Measurements from ENCODE around the gene CDKL4.
"Not testable (repeated sequence)": the region's sequence is repeated elsewhere in the genome, so short reads cannot be mapped to it uniquely, and the experiment has no call there.

CDKL4 gene

DNA sequence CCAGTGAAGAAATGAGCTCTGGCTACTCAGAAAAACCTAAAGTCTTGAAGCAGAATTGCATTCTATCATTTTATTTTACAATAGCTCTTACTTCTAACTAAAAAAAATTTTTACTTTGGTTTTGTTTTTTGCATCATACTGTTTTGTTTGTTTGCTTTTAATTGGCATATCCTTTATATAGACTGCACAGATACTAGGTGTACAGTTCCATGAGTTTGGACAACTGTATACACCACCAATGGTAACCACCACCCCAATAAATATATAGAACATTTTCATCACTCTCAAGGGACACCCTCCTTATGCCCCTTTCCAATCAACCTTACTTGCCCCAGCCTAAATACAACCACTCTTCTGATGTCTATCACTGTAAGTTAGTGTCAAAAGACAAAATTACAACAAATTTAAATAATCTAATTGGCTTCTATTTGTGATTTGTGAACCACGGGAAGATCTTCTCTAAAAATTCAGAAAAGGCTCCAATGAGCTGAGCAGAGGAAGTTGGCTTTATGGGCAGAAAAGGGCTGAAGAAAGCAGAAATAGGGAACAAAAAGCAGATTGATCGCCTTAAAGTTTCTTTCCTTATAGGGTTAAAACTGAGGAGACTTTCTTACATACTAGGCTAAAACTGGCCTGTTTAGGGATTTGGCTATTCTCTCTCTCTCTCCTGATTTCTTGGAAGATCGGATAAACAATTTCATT lies 100.7 kb downstream of the CDKL4 start:
- TF ChIP-seq, protein P1, sequence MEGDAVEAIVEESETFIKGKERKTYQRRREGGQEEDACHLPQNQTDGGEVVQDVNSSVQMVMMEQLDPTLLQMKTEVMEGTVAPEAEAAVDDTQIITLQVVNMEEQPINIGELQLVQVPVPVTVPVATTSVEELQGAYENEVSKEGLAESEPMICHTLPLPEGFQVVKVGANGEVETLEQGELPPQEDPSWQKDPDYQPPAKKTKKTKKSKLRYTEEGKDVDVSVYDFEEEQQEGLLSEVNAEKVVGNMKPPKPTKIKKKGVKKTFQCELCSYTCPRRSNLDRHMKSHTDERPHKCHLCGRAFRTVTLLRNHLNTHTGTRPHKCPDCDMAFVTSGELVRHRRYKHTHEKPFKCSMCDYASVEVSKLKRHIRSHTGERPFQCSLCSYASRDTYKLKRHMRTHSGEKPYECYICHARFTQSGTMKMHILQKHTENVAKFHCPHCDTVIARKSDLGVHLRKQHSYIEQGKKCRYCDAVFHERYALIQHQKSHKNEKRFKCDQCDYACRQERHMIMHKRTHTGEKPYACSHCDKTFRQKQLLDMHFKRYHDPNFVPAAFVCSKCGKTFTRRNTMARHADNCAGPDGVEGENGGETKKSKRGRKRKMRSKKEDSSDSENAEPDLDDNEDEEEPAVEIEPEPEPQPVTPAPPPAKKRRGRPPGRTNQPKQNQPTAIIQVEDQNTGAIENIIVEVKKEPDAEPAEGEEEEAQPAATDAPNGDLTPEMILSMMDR (IDR thresholded peaks at IDR 0.05; ENCODE audit: borderline replicate concordance, insufficient read depth, low read depth, low read length): no peak
- H3K4me3 ChIP-seq (ENCODE audit: low read depth, low read length): no peak overlapping the region

DNA sequence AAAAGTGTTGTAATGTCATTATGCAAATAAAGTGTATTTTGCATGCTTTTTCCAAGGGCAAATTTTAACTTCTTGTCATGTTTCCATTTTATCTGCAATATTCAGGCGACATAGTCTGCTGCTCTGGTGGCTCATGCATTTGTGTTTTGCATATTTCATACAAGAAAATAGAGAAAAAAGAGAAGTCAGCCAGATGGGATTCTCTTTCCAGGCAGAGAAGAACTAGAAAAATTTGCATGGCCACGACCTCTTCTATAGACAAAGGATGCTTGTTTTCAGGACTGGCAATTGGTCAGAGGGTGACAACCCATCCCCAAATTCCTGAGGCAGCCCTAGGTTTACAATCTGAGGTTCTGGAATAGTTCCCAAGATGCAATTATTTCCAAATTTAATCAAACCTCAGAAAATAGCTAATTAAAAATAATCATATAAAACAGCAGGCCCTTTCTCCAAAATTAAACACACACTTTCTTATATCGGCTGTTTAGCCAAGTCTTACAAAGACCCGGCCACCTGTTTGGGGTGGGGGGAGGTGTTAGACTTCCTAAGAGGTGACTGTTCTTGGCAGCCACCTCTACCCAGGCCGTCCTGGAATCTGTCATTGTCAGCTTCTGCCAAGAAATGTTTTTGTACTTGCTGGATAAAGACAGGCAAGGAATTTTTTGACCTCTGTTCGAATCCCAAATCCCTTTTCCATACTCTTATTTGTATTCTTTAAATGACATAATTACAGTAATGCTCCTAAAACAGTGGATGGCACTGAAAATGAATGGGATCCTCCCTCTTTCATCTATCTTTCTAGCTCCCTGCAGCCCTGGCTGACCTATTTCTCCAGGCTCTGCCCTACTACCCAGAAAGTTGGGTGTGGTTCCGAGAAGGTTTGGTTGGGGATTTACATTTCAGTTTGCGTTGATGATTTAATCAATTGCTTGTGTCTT lies 102.2 kb downstream of the CDKL4 start:
- TF ChIP-seq, protein P1 (IDR thresholded peaks at IDR 0.05; ENCODE audit: borderline replicate concordance, insufficient read depth, low read depth, low read length): no peak
- H3K4me3 ChIP-seq (ENCODE audit: low read depth, low read length): no peak overlapping the region

GRCh38 chr2:39140948-39141333 lies 102.8 kb downstream of the CDKL4 start:
- not testable (repeated sequence) for H3K4me3 ChIP-seq (ENCODE audit: low read depth, low read length)

DNA sequence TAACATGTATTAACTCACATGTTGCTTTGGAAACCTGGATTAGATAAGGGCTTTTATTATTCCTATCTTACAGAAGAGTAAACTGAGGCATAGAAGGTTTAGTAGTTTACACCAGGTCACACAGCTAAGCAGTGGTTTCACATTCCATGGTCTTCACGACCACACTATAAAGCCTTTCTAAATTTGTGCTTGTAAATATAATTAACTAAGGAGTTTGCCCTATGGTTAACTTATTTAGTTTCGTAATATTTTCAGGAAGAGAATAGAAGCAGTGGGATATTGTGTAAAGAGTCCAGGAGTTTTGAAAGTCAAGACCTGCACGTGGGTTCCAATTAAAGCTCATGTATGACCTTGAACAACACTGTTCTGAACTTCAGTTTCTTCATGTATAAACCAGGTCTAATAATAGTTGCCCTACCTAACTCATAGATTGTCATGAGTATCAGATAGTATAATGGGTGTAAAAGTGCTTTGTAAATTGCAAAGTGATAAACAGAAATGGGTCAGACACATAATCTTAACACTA lies 103.4 kb downstream of the CDKL4 start:
- no peak overlapping the region for H3K4me3 ChIP-seq (ENCODE audit: low read depth, low read length)
- TF ChIP-seq, protein P1 (IDR thresholded peaks at IDR 0.05; ENCODE audit: borderline replicate concordance, insufficient read depth, low read depth, low read length): no peak

DNA sequence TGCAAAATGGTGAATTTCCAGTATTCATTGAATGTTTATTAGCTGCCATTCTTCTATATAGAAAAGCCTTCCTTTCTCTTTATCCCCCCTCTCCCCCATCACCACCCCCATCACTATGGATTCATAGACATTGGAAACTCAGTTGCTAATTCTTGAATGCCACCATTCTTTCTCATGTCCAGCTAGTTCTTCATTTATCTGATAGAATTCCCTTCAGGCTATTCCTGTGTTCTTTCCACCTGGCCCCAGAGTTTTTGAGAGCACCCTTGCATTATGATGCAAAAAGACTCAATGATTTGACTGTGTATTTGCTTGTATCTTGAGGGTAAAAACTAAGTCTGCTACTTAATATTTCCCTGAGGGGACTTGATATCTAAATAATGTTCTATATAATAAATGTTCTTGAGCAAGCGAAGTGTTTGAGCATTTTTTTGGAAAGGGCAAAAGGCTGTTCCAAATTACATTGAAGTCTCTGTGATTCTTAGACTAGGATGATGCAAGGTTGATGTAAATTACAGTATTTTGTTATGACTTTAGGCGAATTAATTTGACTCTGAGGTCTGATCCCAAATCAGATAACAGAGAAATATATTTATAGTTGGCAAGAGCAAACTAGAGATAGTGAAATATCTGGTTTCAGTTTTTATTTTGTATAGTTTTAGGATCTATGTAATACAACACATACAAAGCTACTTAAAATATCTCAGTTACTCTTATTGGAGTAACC lies 104.1 kb downstream of the CDKL4 start:
- H3K4me3 ChIP-seq (ENCODE audit: low read depth, low read length): no peak overlapping the region
- TF ChIP-seq, protein P1 (IDR thresholded peaks at IDR 0.05; ENCODE audit: borderline replicate concordance, insufficient read depth, low read depth, low read length): no peak

- TF ChIP-seq, protein P1 (IDR thresholded peaks at IDR 0.05; ENCODE audit: borderline replicate concordance, insufficient read depth, low read depth, low read length): no peak
- H3K4me3 ChIP-seq (ENCODE audit: low read depth, low read length): no peak overlapping the region
Measured at GRCh38 chr2:39138837-39139211, 104.9 kb downstream of the CDKL4 start.

GRCh38 chr2:39138187-39138836 lies 105.5 kb downstream of the CDKL4 start:
- not testable (repeated sequence) for H3K4me3 ChIP-seq (ENCODE audit: low read depth, low read length)
